Astrocyte of the cerebellum (primary cell): Measurements from ENCODE around the gene SHLD2.
"Not testable (repeated sequence)": the region's sequence is repeated elsewhere in the genome, so short reads cannot be mapped to it uniquely, and the experiment has no call there.

Experiments
- DNase-seq: peaks from one replicate; pipeline ENCODE4 v3.0.0-alpha.2; 2011; ENCODE audit warnings: low read depth
- H3K4me3 ChIP-seq: 2 replicates; pipeline ENCODE4 v1.5.1; 2011; ENCODE audit warnings: mild to moderate bottlenecking, low read depth, low read length, moderate library complexity
- in situ Hi-C: cut with HindIII; loops from 2 replicates; pipeline ENCODE4 v1.10.0; 2017; ENCODE audit warnings: low sequenced_read_pairs
- TF ChIP-seq, protein P1 (sequence below): IDR thresholded peaks from 2 replicates; pipeline ENCODE4 v1.5.1; 2012; ENCODE audit warnings: low read length, low read depth, moderate library complexity, mild to moderate bottlenecking; ENCODE audit errors: missing control alignments

Gene SHLD2

GRCh38 chr10:87090779-87091178 is 4.2 kb upstream of the SHLD2 start:
- DNase-seq, result no peak
- TF ChIP-seq, protein P1, sequence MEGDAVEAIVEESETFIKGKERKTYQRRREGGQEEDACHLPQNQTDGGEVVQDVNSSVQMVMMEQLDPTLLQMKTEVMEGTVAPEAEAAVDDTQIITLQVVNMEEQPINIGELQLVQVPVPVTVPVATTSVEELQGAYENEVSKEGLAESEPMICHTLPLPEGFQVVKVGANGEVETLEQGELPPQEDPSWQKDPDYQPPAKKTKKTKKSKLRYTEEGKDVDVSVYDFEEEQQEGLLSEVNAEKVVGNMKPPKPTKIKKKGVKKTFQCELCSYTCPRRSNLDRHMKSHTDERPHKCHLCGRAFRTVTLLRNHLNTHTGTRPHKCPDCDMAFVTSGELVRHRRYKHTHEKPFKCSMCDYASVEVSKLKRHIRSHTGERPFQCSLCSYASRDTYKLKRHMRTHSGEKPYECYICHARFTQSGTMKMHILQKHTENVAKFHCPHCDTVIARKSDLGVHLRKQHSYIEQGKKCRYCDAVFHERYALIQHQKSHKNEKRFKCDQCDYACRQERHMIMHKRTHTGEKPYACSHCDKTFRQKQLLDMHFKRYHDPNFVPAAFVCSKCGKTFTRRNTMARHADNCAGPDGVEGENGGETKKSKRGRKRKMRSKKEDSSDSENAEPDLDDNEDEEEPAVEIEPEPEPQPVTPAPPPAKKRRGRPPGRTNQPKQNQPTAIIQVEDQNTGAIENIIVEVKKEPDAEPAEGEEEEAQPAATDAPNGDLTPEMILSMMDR, result no peak
- H3K4me3 ChIP-seq, result no peak overlapping the region
- in situ Hi-C loops, result no loop called here

DNA sequence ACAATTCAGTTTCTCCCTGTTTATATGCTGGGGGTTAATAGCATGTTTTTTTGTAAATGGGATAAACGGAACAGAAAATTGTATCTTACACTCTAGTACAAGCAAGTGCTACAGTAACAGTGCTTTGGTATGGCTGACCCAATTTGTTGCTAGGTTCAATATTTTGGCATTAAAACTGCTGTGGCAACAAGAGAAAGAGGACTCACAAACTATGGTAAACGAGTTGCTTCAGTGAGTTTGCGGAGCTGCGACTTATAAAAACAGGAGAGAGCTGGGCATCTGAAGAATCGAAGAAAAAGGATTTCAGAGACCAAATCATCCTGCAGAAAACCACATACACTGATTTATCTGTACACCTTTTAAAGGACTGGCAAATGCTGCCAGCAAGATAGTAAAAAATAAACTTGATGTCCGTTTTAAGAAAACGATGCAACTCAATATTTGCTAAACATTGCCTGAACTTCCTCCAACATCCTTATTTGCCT is 2.6 kb upstream of the SHLD2 start:
- H3K4me3 ChIP-seq, result peak overlapping the region; percentile 74
- in situ Hi-C loops, result no loop called here
- TF ChIP-seq, protein P1, result no peak
- DNase-seq, result peak; percentile 41

GRCh38 chr10:87092861-87093631 is 2.0 kb upstream of the SHLD2 start:
- in situ Hi-C loops, result no loop called here
- TF ChIP-seq, protein P1, result no peak
- no peak for DNase-seq
- peak overlapping the region; percentile 74 for H3K4me3 ChIP-seq

- DNase-seq, result no peak
- in situ Hi-C loops, result no loop called here
- H3K4me3 ChIP-seq, result peak overlapping the region; percentile 74
- TF ChIP-seq, protein P1, result no peak
These were observed 1.2 kb upstream of the SHLD2 start for GRCh38 chr10:87093632-87094372.

DNA sequence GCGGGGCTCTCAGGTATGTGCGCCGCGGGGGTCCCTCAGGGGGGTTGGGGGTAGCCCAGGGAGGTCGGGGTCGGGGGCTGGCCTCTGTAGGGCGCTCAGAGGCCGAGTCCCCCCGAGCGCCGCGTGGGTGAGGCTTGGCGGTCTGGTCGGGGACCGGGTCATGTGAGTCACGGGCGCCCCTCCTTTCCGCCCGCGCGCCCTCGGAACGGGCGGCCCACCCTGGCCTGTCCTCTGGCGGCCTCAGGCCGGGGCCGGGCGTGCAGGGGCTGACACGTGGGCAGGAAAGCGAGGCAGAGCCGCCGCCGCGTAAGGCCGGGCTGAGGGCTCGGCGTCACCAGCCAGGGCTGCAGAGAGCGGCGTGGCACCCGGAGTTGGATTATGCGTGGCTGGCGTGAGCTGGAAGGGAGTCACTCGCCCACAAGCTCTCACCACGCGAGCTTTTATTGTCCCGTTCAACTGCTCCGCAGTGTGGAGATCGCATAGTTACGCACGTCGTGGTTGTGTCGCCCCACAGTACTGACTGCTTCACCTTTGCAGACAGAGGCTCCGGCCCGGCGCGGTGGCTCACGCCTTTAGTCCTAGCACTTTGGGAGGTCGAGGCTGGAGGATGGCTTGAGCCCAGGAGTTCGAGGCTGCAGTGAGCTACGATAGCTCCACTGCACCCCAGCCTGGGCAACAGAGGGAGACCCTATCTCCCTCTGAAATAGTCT is 385 bp downstream of the SHLD2 start:
- in situ Hi-C loops, result no loop called here
- peak; percentile 44 for DNase-seq
- TF ChIP-seq, protein P1, result no peak
- H3K4me3 ChIP-seq, result peak overlapping the region; percentile 68

DNA sequence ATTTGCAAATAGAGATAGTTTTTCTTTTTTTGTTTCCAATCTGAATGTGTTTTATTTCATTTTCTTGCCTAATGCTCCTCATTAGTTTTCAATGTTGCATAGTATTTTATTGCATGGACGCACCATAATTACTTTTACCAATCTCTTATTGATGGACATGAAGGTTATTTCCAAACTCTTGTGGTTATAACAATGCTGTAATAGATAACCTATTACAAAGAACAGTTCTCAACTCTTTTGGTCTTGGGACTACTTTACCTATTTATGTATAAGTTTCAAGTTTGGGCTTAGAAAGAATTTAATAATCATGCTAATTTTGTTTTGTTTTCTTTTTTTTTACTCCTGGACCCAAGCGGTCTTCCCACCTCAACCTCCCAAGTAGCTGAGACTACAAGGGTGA is 7.0 kb downstream of the SHLD2 start:
- H3K4me3 ChIP-seq, result no peak overlapping the region
- TF ChIP-seq, protein P1, result no peak
- no peak for DNase-seq
- in situ Hi-C loops, result no loop called here

- H3K4me3 ChIP-seq, DNase-seq, in situ Hi-C loops: not testable (repeated sequence)
These were observed 9.7 kb downstream of the SHLD2 start for GRCh38 chr10:87104727-87105126.
